Measurements from ENCODE around the gene TMX4.

The TMX4 gene

GRCh38 chr20:8019246-8019997 lies at the start of gene TMX4:
Gene TMX4, minus strand, starts transcription at chr20:8019761. Its CDS starts 148 bp downstream, at chr20:8019613.
- Mint-ChIP-seq H3K36me3 (ENCODE audit: low read depth) (no peaks in the 10 kb centered on the region), H3K27me3 (no peaks in the 10 kb centered on the region), H3K27ac (peak within 1 kb of the TSS; percentile 83), H3K4me3 (peak within 1 kb of the TSS; percentile 87), H3K4me1 (peaks cover 26% of the 10 kb centered on the region), H3K9me3 (no peaks in the 10 kb centered on the region)
- DNase-seq (peak; percentile 96), ATAC-seq (peak; percentile 89)

- peaks cover 5% of the 10 kb centered on the region for H3K27me3 Mint-ChIP-seq
- no peak overlapping the region for H3K4me3 Mint-ChIP-seq
- no peaks in the 10 kb centered on the region for H3K9me3 Mint-ChIP-seq
- DNase-seq (no peak), ATAC-seq (no peak)
- no peaks in the 10 kb centered on the region for H3K4me1 Mint-ChIP-seq
- H3K27ac Mint-ChIP-seq, result no peak overlapping the region
- no peaks in the 10 kb centered on the region for H3K36me3 Mint-ChIP-seq (ENCODE audit: low read depth)
These were observed 47.5 kb upstream of the TMX4 start for GRCh38 chr20:8067082-8067481.

- no peaks in the 10 kb centered on the region for H3K4me1 Mint-ChIP-seq
These were observed 47.1 kb upstream of the TMX4 start for GRCh38 chr20:8066662-8067061.

GRCh38 chr20:8065691-8066090 lies 46.1 kb upstream of the TMX4 start:
- peaks cover 5% of the 10 kb centered on the region for H3K27me3 Mint-ChIP-seq
- no peaks in the 10 kb centered on the region for H3K4me1 Mint-ChIP-seq
- H3K27ac Mint-ChIP-seq, result no peak overlapping the region
- no peak overlapping the region for H3K4me3 Mint-ChIP-seq
- no peaks in the 10 kb centered on the region for H3K9me3 Mint-ChIP-seq
- DNase-seq, result no peak
- no peaks in the 10 kb centered on the region for H3K36me3 Mint-ChIP-seq (ENCODE audit: low read depth)
- ATAC-seq, result no peak

More at GRCh38 chr20:8066662-8067061, 47.1 kb upstream of the TMX4 start:
- H3K36me3 Mint-ChIP-seq (ENCODE audit: low read depth), result no peaks in the 10 kb centered on the region
- DNase-seq (no peak), ATAC-seq (no peak)
- H3K9me3 Mint-ChIP-seq, result no peaks in the 10 kb centered on the region
- H3K4me3 Mint-ChIP-seq, result no peak overlapping the region
- H3K27ac Mint-ChIP-seq, result no peak overlapping the region
- H3K27me3 Mint-ChIP-seq, result peaks cover 5% of the 10 kb centered on the region

GRCh38 chr20:8062756-8063155 lies 43.2 kb upstream of the TMX4 start:
- Mint-ChIP-seq H3K4me1 (no peaks in the 10 kb centered on the region), H3K27ac (no peak overlapping the region), H3K9me3 (no peaks in the 10 kb centered on the region), H3K4me3 (no peak overlapping the region), H3K27me3 (peaks cover 4% of the 10 kb centered on the region), H3K36me3 (ENCODE audit: low read depth) (no peaks in the 10 kb centered on the region)
- DNase-seq, result no peak
- ATAC-seq, result no peak

- Mint-ChIP-seq H3K4me1 (no peaks in the 10 kb centered on the region), H3K27me3 (peaks cover 4% of the 10 kb centered on the region), H3K27ac (no peak overlapping the region), H3K4me3 (no peak overlapping the region), H3K36me3 (ENCODE audit: low read depth) (no peaks in the 10 kb centered on the region), H3K9me3 (no peaks in the 10 kb centered on the region)
- no peak for ATAC-seq
- no peak for DNase-seq
These were observed 42.4 kb upstream of the TMX4 start for GRCh38 chr20:8061861-8062518.

GRCh38 chr20:8060977-8061376 lies 41.4 kb upstream of the TMX4 start:
- Mint-ChIP-seq H3K36me3 (ENCODE audit: low read depth) (no peaks in the 10 kb centered on the region), H3K4me3 (no peak overlapping the region), H3K27ac (no peak overlapping the region), H3K9me3 (no peaks in the 10 kb centered on the region), H3K4me1 (no peaks in the 10 kb centered on the region), H3K27me3 (peaks cover 6% of the 10 kb centered on the region)
- ATAC-seq (no peak), DNase-seq (no peak)

- ATAC-seq (no peak), DNase-seq (no peak)
- Mint-ChIP-seq H3K36me3 (ENCODE audit: low read depth) (no peaks in the 10 kb centered on the region), H3K4me1 (no peaks in the 10 kb centered on the region), H3K9me3 (no peaks in the 10 kb centered on the region), H3K27me3 (peaks cover 2% of the 10 kb centered on the region), H3K4me3 (no peak overlapping the region), H3K27ac (no peak overlapping the region)
These were observed 38.3 kb upstream of the TMX4 start for GRCh38 chr20:8057871-8058270.

GRCh38 chr20:8055096-8055495 lies 35.5 kb upstream of the TMX4 start:
- H3K4me1 Mint-ChIP-seq, result peaks cover 6% of the 10 kb centered on the region
- H3K27ac Mint-ChIP-seq, result no peak overlapping the region
- no peaks in the 10 kb centered on the region for H3K36me3 Mint-ChIP-seq (ENCODE audit: low read depth)
- H3K27me3 Mint-ChIP-seq, result peaks cover 2% of the 10 kb centered on the region
- no peak overlapping the region for H3K4me3 Mint-ChIP-seq
- ATAC-seq, result no peak
- DNase-seq, result no peak
- no peaks in the 10 kb centered on the region for H3K9me3 Mint-ChIP-seq

- Mint-ChIP-seq H3K27ac (peak overlapping the region; percentile 19), H3K27me3 (no peaks in the 10 kb centered on the region), H3K36me3 (ENCODE audit: low read depth) (no peaks in the 10 kb centered on the region), H3K9me3 (no peaks in the 10 kb centered on the region), H3K4me1 (peaks cover 9% of the 10 kb centered on the region), H3K4me3 (no peak overlapping the region)
- ATAC-seq, result no peak
- DNase-seq, result no peak
These were observed 30.7 kb upstream of the TMX4 start for GRCh38 chr20:8050157-8050837.

- H3K4me3 Mint-ChIP-seq, result no peak overlapping the region
- H3K4me1 Mint-ChIP-seq, result peaks cover 9% of the 10 kb centered on the region
- DNase-seq (no peak), ATAC-seq (no peak)
- no peaks in the 10 kb centered on the region for H3K9me3 Mint-ChIP-seq
- H3K36me3 Mint-ChIP-seq (ENCODE audit: low read depth), result no peaks in the 10 kb centered on the region
- H3K27ac Mint-ChIP-seq, result no peak overlapping the region
- no peaks in the 10 kb centered on the region for H3K27me3 Mint-ChIP-seq
These were observed 29.7 kb upstream of the TMX4 start for GRCh38 chr20:8049310-8049709.

- peaks cover 9% of the 10 kb centered on the region for H3K4me1 Mint-ChIP-seq
- no peak for ATAC-seq
- no peaks in the 10 kb centered on the region for H3K36me3 Mint-ChIP-seq (ENCODE audit: low read depth)
These were observed 26.4 kb upstream of the TMX4 start for GRCh38 chr20:8045946-8046345.

GRCh38 chr20:8043687-8044282 lies 24.2 kb upstream of the TMX4 start:
- Mint-ChIP-seq H3K4me3 (no peak overlapping the region), H3K27me3 (peaks cover 4% of the 10 kb centered on the region), H3K9me3 (no peaks in the 10 kb centered on the region), H3K27ac (no peak overlapping the region), H3K36me3 (ENCODE audit: low read depth) (no peaks in the 10 kb centered on the region), H3K4me1 (no peaks in the 10 kb centered on the region)
- DNase-seq (no peak), ATAC-seq (peak; percentile 78)

More at GRCh38 chr20:8045946-8046345, 26.4 kb upstream of the TMX4 start:
- no peak for DNase-seq
- Mint-ChIP-seq H3K27me3 (peaks cover 4% of the 10 kb centered on the region), H3K27ac (no peak overlapping the region), H3K4me3 (no peak overlapping the region), H3K9me3 (no peaks in the 10 kb centered on the region)

- Mint-ChIP-seq H3K27ac (no peak overlapping the region), H3K36me3 (ENCODE audit: low read depth) (no peaks in the 10 kb centered on the region), H3K4me3 (no peak overlapping the region), H3K27me3 (peaks cover 4% of the 10 kb centered on the region), H3K4me1 (no peaks in the 10 kb centered on the region), H3K9me3 (no peaks in the 10 kb centered on the region)
- DNase-seq (no peak), ATAC-seq (no peak)
These were observed 19.5 kb upstream of the TMX4 start for GRCh38 chr20:8039042-8039441.

Measured in activated naive CD8-positive, alpha-beta T cell treated with anti-CD3 and anti-CD28 coated beads, Interleukin-2, amount 50 U/mL, for 24 hours (primary cell).